HEK293 (cell line): Measurements from ENCODE around the gene MACROD1.

Experiments
- CTCF ChIA-PET: fragments of 350-600 bp; formaldehyde crosslinking; extraction: SDS; loops from one replicate; lab custom pipeline; 2021; ENCODE audit warnings: antibody characterized with exemption; lab: Yijun Ruan, JAX
- POLR2A ChIA-PET: fragments of 300-600 bp; formaldehyde crosslinking; extraction: SDS; loops from one replicate; lab custom pipeline; 2020; ENCODE audit warnings: antibody characterized with exemption, inconsistent platforms; lab: Yijun Ruan, JAX
- H3K27ac ChIP-seq: fragments of 200-500 bp; sonication (Bioruptor generic); 2 replicates; pipeline ENCODE4 v1.5.1; 2014; ENCODE audit warnings: low read depth, low read length, control low read depth, inconsistent platforms; ENCODE audit errors: extremely low read depth
- H3K36me3 ChIP-seq, 2 experiments: fragments of 200-500 bp in 1 of 2; sonication (Bioruptor generic) in 1 of 2; 1 replicate in 1 of 2; 2 replicates in 1 of 2; pipeline ENCODE4 v1.5.1; 2014 to 2017; ENCODE audit warnings: inconsistent platforms in 2 of 2, low read length in 2 of 2; ENCODE audit not compliant: control insufficient read depth in 2 of 2, insufficient read depth in 1 of 2
- H3K4me1 ChIP-seq: fragments of 200-500 bp; sonication (Bioruptor generic); 2 replicates; pipeline ENCODE4 v1.5.1; 2014; ENCODE audit warnings: mild to moderate bottlenecking, low read length, inconsistent platforms; ENCODE audit not compliant: control insufficient read depth, insufficient read depth
- H3K4me3 ChIP-seq: 2 replicates; pipeline ENCODE4 v1.5.1; 2011; ENCODE audit warnings: low read depth, mild to moderate bottlenecking, control low read depth, low read length, moderate library complexity
- H3K9me3 ChIP-seq: fragments of 200-500 bp; sonication (Bioruptor generic); 2 replicates; pipeline ENCODE4 v1.5.1; 2014; ENCODE audit warnings: low read depth, low read length, inconsistent platforms; ENCODE audit not compliant: control insufficient read depth, insufficient read depth
- BCL11A ChIP-seq: fragments of 450-650 bp; formaldehyde crosslinking; IDR thresholded peaks from 2 replicates; pipeline ENCODE4 v1.5.1; 2016; ENCODE audit warnings: low read depth, missing biosample characterization, missing genetic modification characterization
- FEZF1 ChIP-seq: fragments of 450-650 bp; formaldehyde crosslinking; IDR thresholded peaks from 2 replicates; pipeline ENCODE4 v1.5.1; 2016; ENCODE audit warnings: missing biosample characterization, missing genetic modification characterization
- MEIS1 ChIP-seq: sonication (generic); formaldehyde crosslinking; IDR thresholded peaks from 2 replicates; pipeline ENCODE4 v1.8.1; 2022; ENCODE audit warnings: missing genetic modification reagents, mild to moderate bottlenecking, borderline replicate concordance
- WT1 ChIP-seq: fragments of 450-650 bp; formaldehyde crosslinking; IDR thresholded peaks from 2 replicates; pipeline ENCODE4 v1.5.1; 2016; ENCODE audit warnings: missing biosample characterization, missing genetic modification characterization
- ZFP41 ChIP-seq: fragments of 450-650 bp; formaldehyde crosslinking; IDR thresholded peaks from 2 replicates; pipeline ENCODE4 v1.5.1; 2016; ENCODE audit warnings: missing biosample characterization, missing genetic modification characterization, borderline replicate concordance
- ZNF133 ChIP-seq: fragments of 450-650 bp; formaldehyde crosslinking; IDR thresholded peaks from 2 replicates; pipeline ENCODE4 v1.5.1; 2016; ENCODE audit warnings: missing biosample characterization, missing genetic modification characterization
- ZNF146 ChIP-seq: fragments of 450-650 bp; formaldehyde crosslinking; IDR thresholded peaks from 2 replicates; pipeline ENCODE4 v1.5.1; 2016; ENCODE audit warnings: missing biosample characterization, missing genetic modification characterization
- ZNF16 ChIP-seq: fragments of 450-650 bp; formaldehyde crosslinking; IDR thresholded peaks from 2 replicates; pipeline ENCODE4 v1.5.1; 2016; ENCODE audit warnings: low read depth, missing biosample characterization, missing genetic modification characterization
- ZNF169 ChIP-seq: fragments of 450-650 bp; formaldehyde crosslinking; IDR thresholded peaks from 2 replicates; pipeline ENCODE4 v1.5.1; 2016; ENCODE audit warnings: missing biosample characterization, missing genetic modification characterization
- ZNF2 ChIP-seq: fragments of 450-650 bp; formaldehyde crosslinking; IDR thresholded peaks from 2 replicates; pipeline ENCODE4 v1.5.1; 2016; ENCODE audit warnings: missing biosample characterization, missing genetic modification characterization
- ZNF248 ChIP-seq: fragments of 450-650 bp; formaldehyde crosslinking; IDR thresholded peaks from 2 replicates; pipeline ENCODE4 v1.5.1; 2017; ENCODE audit warnings: missing biosample characterization, missing genetic modification characterization
- ZNF391 ChIP-seq: fragments of 450-650 bp; formaldehyde crosslinking; IDR thresholded peaks from 2 replicates; pipeline ENCODE4 v1.5.1; 2016; ENCODE audit warnings: low read depth, missing biosample characterization, missing genetic modification characterization, borderline replicate concordance
- ZNF555 ChIP-seq: fragments of 450-650 bp; formaldehyde crosslinking; conservative IDR thresholded peaks from 2 replicates; pipeline ENCODE4 v1.5.1; 2017; ENCODE audit warnings: missing biosample characterization, mild to moderate bottlenecking, missing genetic modification characterization, inconsistent platforms
- ZNF660 ChIP-seq: fragments of 450-650 bp; IDR thresholded peaks from 2 replicates; pipeline ENCODE4 v1.5.1; 2018; ENCODE audit warnings: missing biosample characterization, mild to moderate bottlenecking, missing genetic modification characterization
- ZSCAN30 ChIP-seq: fragments of 450-650 bp; IDR thresholded peaks from 2 replicates; pipeline ENCODE4 v1.5.1; 2018; ENCODE audit warnings: missing biosample characterization, mild to moderate bottlenecking, missing genetic modification characterization, moderate library complexity
- TF ChIP-seq, protein P1 (sequence below): fragments of 450-650 bp; formaldehyde crosslinking; IDR thresholded peaks from 2 replicates; pipeline ENCODE4 v1.5.1; 2016; ENCODE audit warnings: missing biosample characterization, missing genetic modification characterization
- TF ChIP-seq, protein P2 (sequence below): fragments of 450-650 bp; formaldehyde crosslinking; IDR thresholded peaks from 2 replicates; pipeline ENCODE4 v1.5.1; 2017; ENCODE audit warnings: missing biosample characterization, missing genetic modification characterization
- TF ChIP-seq, protein P3 (sequence below): fragments of 450-650 bp; formaldehyde crosslinking; IDR thresholded peaks from 2 replicates; pipeline ENCODE4 v1.5.1; 2016; ENCODE audit warnings: missing biosample characterization, missing genetic modification characterization
- TF ChIP-seq, protein P4 (sequence below): fragments of 450-650 bp; formaldehyde crosslinking; IDR thresholded peaks from 2 replicates; pipeline ENCODE4 v1.5.1; 2016; ENCODE audit warnings: missing biosample characterization, missing genetic modification characterization
- TF ChIP-seq, protein P5 (sequence below): fragments of 450-650 bp; formaldehyde crosslinking; IDR thresholded peaks from 2 replicates; pipeline ENCODE4 v1.5.1; 2017; ENCODE audit warnings: missing biosample characterization, missing genetic modification characterization
- TF ChIP-seq, protein P6 (sequence below): fragments of 450-650 bp; formaldehyde crosslinking; IDR thresholded peaks from 2 replicates; pipeline ENCODE4 v1.5.1; 2016; ENCODE audit warnings: missing biosample characterization, missing genetic modification characterization, low read depth

The MACROD1 gene

DNA sequence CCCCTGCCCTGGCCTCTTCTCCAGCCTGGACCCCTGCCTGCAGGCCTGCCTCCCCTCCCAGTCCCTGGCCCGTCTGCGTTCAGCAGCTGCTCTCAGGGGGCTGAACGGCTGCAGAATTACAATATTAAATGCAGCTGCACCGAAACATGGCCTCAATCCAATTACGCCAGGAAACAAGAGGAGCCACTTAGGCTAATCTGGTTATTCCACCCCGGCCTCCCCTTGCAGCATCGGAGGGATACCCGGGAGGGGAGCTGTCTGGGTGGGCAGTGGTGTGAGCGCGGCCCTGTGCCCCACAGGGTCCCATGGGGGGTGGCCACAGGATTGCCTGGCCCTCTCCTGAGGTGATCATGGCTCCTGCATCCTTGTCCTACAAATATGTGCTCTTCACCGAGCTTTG is 87.6 kb downstream of the MACROD1 start:
- CTCF ChIA-PET: no interaction called here
- no peaks in the 10 kb centered on the region for H3K36me3 ChIP-seq
- no peak overlapping the region for H3K4me3 ChIP-seq

DNA sequence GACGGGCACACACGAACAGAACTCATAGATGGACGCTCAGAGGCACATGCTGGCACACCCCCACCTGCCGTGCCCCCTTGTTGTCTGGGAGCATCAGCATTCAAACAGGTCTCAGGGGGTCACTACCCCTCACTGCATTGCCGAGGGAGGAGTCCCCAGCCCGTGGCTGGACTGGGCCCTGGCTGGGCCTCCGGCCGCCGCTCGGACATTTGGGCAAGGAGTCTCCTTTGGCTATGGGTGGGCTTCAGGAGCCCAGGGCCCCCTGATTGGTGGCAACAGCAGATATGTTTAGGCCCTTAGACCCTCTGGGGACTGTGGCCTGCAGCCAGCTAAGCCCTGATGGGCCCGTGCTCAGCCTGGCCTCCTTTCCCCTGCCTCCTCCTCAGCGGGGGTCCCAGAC is 88.3 kb downstream of the MACROD1 start:
- Histone ChIP-seq H3K4me3 (no peak overlapping the region), H3K27ac (no peak overlapping the region)
- TF ChIP-seq WT1 (tag by site-specific recombination) (no peak), ZNF248 (tag by site-specific recombination) (no peak), MEIS1 (CRISPR knock-in tag) (no peak), BCL11A (no peak), ZNF391 (tag by site-specific recombination) (no peak)
- TF ChIP-seq, protein P1, sequence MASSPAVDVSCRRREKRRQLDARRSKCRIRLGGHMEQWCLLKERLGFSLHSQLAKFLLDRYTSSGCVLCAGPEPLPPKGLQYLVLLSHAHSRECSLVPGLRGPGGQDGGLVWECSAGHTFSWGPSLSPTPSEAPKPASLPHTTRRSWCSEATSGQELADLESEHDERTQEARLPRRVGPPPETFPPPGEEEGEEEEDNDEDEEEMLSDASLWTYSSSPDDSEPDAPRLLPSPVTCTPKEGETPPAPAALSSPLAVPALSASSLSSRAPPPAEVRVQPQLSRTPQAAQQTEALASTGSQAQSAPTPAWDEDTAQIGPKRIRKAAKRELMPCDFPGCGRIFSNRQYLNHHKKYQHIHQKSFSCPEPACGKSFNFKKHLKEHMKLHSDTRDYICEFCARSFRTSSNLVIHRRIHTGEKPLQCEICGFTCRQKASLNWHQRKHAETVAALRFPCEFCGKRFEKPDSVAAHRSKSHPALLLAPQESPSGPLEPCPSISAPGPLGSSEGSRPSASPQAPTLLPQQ: no peak
- TF ChIP-seq, protein P2, sequence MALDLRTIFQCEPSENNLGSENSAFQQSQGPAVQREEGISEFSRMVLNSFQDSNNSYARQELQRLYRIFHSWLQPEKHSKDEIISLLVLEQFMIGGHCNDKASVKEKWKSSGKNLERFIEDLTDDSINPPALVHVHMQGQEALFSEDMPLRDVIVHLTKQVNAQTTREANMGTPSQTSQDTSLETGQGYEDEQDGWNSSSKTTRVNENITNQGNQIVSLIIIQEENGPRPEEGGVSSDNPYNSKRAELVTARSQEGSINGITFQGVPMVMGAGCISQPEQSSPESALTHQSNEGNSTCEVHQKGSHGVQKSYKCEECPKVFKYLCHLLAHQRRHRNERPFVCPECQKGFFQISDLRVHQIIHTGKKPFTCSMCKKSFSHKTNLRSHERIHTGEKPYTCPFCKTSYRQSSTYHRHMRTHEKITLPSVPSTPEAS (tag by site-specific recombination): no peak
- TF ChIP-seq, protein P3, sequence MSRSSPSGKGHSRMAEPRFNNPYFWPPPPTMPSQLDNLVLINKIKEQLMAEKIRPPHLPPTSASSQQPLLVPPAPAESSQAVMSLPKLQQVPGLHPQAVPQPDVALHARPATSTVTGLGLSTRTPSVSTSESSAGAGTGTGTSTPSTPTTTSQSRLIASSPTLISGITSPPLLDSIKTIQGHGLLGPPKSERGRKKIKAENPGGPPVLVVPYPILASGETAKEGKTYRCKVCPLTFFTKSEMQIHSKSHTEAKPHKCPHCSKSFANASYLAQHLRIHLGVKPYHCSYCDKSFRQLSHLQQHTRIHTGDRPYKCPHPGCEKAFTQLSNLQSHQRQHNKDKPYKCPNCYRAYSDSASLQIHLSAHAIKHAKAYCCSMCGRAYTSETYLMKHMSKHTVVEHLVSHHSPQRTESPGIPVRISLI (tag by site-specific recombination): no peak
- TF ChIP-seq, all 188 proteins: peak for 0
- H3K4me1 ChIP-seq: no peaks in the 10 kb centered on the region
- H3K9me3 ChIP-seq: no peaks in the 10 kb centered on the region
- CTCF ChIA-PET: no interaction called here
- POLR2A ChIA-PET: interaction anchor here (0.6 kb wide), 2 partner anchors 52 to 414 kb away, joined by 3 to 5 read pairs; no protein-coding TSS in a partner anchor
- no peaks in the 10 kb centered on the region for H3K36me3 ChIP-seq

More for the DNA sequence above, 87.6 kb downstream of the MACROD1 start:
- no peak for TF ChIP-seq ZNF2
- TF ChIP-seq, protein P4, sequence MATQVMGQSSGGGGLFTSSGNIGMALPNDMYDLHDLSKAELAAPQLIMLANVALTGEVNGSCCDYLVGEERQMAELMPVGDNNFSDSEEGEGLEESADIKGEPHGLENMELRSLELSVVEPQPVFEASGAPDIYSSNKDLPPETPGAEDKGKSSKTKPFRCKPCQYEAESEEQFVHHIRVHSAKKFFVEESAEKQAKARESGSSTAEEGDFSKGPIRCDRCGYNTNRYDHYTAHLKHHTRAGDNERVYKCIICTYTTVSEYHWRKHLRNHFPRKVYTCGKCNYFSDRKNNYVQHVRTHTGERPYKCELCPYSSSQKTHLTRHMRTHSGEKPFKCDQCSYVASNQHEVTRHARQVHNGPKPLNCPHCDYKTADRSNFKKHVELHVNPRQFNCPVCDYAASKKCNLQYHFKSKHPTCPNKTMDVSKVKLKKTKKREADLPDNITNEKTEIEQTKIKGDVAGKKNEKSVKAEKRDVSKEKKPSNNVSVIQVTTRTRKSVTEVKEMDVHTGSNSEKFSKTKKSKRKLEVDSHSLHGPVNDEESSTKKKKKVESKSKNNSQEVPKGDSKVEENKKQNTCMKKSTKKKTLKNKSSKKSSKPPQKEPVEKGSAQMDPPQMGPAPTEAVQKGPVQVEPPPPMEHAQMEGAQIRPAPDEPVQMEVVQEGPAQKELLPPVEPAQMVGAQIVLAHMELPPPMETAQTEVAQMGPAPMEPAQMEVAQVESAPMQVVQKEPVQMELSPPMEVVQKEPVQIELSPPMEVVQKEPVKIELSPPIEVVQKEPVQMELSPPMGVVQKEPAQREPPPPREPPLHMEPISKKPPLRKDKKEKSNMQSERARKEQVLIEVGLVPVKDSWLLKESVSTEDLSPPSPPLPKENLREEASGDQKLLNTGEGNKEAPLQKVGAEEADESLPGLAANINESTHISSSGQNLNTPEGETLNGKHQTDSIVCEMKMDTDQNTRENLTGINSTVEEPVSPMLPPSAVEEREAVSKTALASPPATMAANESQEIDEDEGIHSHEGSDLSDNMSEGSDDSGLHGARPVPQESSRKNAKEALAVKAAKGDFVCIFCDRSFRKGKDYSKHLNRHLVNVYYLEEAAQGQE (tag by site-specific recombination): no peak
- no peak for TF ChIP-seq ZNF146 (tag by site-specific recombination)
- TF ChIP-seq ZNF169 (tag by site-specific recombination): no peak
- no peak for TF ChIP-seq WT1 (tag by site-specific recombination)
- TF ChIP-seq, all 188 proteins: peak for 0
- Histone ChIP-seq H3K9me3 (no peaks in the 10 kb centered on the region), H3K4me1 (no peaks in the 10 kb centered on the region), H3K27ac (no peak overlapping the region)
- POLR2A ChIA-PET: interaction anchor here (0.6 kb wide), 1 partner anchor 66 kb away, joined by 3 read pairs; no protein-coding TSS in a partner anchor

DNA sequence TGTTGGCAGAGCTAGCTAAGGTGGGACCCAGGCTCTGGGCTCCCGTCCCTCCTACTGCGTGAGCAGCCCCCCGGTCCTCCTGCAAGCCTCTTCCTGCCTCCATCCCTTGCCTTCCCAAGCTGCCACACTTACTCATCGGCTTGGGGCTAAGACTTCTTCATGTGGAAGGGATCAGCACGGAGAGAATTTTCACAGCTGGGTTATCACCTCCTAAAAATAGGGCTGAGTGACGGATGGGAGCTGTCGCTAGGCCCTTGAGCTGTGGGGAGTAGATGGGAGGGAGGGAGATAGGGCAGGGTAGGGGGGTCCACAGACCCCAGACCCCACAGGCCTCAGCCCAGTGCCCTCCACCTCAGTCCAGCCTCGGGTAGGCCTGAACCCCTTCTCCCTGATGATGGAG is 89.2 kb downstream of the MACROD1 start:
- CTCF ChIA-PET: no interaction called here
- TF ChIP-seq ZFP41 (tag by site-specific recombination): no peak
- TF ChIP-seq, protein P5, sequence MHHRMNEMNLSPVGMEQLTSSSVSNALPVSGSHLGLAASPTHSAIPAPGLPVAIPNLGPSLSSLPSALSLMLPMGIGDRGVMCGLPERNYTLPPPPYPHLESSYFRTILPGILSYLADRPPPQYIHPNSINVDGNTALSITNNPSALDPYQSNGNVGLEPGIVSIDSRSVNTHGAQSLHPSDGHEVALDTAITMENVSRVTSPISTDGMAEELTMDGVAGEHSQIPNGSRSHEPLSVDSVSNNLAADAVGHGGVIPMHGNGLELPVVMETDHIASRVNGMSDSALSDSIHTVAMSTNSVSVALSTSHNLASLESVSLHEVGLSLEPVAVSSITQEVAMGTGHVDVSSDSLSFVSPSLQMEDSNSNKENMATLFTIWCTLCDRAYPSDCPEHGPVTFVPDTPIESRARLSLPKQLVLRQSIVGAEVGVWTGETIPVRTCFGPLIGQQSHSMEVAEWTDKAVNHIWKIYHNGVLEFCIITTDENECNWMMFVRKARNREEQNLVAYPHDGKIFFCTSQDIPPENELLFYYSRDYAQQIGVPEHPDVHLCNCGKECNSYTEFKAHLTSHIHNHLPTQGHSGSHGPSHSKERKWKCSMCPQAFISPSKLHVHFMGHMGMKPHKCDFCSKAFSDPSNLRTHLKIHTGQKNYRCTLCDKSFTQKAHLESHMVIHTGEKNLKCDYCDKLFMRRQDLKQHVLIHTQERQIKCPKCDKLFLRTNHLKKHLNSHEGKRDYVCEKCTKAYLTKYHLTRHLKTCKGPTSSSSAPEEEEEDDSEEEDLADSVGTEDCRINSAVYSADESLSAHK (tag by site-specific recombination): no peak
- no peak for TF ChIP-seq ZSCAN30 (tag by site-specific recombination)
- TF ChIP-seq ZNF660 (tag by site-specific recombination): no peak
- no peak for TF ChIP-seq ZNF16 (tag by site-specific recombination)
- no peak for TF ChIP-seq ZNF555 (tag by site-specific recombination)
- no peak for TF ChIP-seq FEZF1
- TF ChIP-seq, protein P6, sequence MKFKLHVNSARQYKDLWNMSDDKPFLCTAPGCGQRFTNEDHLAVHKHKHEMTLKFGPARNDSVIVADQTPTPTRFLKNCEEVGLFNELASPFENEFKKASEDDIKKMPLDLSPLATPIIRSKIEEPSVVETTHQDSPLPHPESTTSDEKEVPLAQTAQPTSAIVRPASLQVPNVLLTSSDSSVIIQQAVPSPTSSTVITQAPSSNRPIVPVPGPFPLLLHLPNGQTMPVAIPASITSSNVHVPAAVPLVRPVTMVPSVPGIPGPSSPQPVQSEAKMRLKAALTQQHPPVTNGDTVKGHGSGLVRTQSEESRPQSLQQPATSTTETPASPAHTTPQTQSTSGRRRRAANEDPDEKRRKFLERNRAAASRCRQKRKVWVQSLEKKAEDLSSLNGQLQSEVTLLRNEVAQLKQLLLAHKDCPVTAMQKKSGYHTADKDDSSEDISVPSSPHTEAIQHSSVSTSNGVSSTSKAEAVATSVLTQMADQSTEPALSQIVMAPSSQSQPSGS (tag by site-specific recombination): no peak
- TF ChIP-seq ZNF133: no peak

More for the DNA sequence above, 89.2 kb downstream of the MACROD1 start:
- no peak overlapping the region for H3K4me3 ChIP-seq
- POLR2A ChIA-PET: interaction anchor here (0.6 kb wide), 1 partner anchor 51 kb away, joined by 3 read pairs; no protein-coding TSS in a partner anchor
- H3K4me1 ChIP-seq: no peaks in the 10 kb centered on the region
- no peaks in the 10 kb centered on the region for H3K36me3 ChIP-seq
- no peaks in the 10 kb centered on the region for H3K9me3 ChIP-seq
- no peak overlapping the region for H3K27ac ChIP-seq
